Measurements from ENCODE around the gene GUCY1B1. TPM values are rescaled to one million over a fixed set of nuclear protein-coding genes. Genes with fewer than 3 reads are reported as not detected.

Gene GUCY1B1
- 3.5 and 3.7 TPM in 2 replicates for total RNA-seq

DNA sequence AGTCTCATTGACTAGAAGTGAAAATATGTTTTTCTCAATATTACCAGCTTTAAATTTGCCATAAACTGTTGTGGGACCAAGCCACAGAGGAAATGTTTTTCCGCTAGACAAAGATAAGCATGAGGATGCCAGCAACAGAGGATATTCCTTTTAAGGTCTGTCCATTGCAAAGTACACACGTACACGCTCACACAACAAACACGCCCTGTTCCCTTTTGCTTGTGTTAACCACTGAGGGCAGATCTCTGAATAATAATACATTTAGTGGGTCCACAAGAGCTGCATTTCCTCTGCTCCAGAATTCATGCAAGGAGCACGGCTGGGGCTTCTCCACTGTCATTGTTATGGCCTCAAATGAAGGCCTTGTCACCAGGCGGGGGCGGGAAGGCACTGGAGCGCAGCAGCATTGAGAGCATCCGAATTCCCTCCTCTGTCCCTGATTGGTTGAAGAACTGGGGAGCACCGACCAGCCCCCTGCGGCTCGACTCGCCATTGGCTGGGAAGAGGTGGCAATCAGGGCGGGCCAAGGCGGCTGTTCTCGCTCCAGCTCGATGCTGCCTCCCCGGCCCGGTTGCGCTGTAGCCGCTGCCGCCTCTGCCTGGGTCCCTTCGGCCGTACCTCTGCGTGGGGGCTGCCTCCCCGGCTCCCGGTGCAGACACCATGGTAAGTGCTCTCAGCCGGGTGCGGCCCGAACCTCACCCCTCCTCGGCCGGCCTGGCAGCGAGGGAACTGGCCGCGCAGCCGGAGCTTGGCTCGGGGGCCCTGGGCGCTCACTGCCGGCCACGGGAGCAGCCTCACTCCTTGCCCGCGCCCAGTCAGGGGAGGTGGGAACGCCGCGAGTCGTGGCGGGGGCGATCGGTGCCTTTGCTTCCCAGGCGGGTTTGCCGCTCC, at the start of gene GUCY1B1:
Gene GUCY1B1, plus strand, starts transcription at position 541 of the 891 bp plus-strand sequence. Its CDS starts 120 bp downstream, at position 661.

Other genes with a start within 250 kb of the GUCY1B1 start
- gene GUCY1A1, start 92.2 kb upstream of the GUCY1B1 start, total RNA-seq = 0.35 TPM in 1 of 2 replicates, not detected in the other
- not detected in 2 replicates for gene ASIC5, start 107.3 kb downstream of the GUCY1B1 start, total RNA-seq
- gene TDO2, start 144.7 kb downstream of the GUCY1B1 start, total RNA-seq = not detected in 2 replicates
- 10.8 and 13.3 TPM in 2 replicates for gene CTSO, start 194.8 kb downstream of the GUCY1B1 start, total RNA-seq

Measured in myometrial cell (primary cell).